Measurements from ENCODE around the gene RCL1.

DNA sequence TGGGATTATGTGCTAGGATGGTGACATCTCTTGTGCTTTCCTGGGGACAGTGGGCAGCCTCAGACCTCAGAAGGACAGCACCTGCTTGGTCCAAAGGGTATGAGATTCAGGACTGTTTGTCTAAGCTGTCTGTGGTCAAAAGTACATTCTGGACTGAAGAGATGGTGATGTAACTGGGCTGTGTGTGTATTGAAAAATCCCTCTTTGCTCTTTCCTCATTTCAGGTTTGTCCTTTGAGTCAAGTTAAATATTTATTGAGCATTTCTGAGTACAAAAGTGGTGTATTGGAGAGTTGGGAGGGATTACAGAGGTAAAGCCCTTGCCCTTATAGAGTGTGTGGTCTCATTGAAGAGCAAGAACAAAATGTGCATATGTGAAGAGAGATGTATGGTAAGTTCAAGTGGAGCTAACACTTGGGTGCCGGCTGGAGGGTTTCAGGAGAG is 46.7 kb downstream of the RCL1 start:
- TF ChIP-seq POLR2A (IDR thresholded peaks at IDR 0.05; ENCODE audit: low read length) = no peak
- TF ChIP-seq GATA1 (IDR thresholded peaks at IDR 0.05; ENCODE audit: low read depth, low read length) = no peak

Measured in erythroblast (primary cell).